B cell (primary cell): ENCODE measurements around the gene PML.

Experiments
- EZH2 ChIP-seq: IDR thresholded peaks from 2 replicates; pipeline ENCODE4 v1.6.1; 2012; ENCODE audit warnings: borderline replicate concordance, low read depth, mild to moderate bottlenecking, moderate library complexity, low read length; ENCODE audit not compliant: insufficient read depth, poor library complexity, severe bottlenecking
- TF ChIP-seq, protein P1 (sequence below): fragments of 200-600 bp; IDR thresholded peaks from one replicate; pipeline ENCODE4 v1.8.0; 2022; ENCODE audit warnings: antibody characterized with exemption, mild to moderate bottlenecking

DNA sequence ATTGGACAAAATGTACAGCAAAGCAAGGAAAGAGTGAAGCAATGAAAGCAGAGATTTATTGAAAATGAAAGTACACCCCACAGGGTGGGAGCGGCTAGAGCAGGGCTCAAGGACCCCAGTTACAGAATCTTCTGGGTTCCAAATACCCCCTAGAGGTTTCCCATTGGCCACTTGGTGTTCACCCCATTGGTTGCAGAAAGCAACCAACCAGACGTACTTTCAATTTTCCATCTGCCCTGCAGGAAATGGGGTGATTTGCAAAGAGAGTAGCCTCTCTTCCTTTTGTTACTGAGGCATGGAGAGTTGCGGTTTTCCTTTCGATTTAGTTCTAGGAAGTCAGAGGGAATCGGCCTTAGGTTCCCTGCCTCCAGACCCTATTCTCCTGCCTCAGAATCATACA lies 2.4 kb downstream of the PML start:
- TF ChIP-seq, protein P1, sequence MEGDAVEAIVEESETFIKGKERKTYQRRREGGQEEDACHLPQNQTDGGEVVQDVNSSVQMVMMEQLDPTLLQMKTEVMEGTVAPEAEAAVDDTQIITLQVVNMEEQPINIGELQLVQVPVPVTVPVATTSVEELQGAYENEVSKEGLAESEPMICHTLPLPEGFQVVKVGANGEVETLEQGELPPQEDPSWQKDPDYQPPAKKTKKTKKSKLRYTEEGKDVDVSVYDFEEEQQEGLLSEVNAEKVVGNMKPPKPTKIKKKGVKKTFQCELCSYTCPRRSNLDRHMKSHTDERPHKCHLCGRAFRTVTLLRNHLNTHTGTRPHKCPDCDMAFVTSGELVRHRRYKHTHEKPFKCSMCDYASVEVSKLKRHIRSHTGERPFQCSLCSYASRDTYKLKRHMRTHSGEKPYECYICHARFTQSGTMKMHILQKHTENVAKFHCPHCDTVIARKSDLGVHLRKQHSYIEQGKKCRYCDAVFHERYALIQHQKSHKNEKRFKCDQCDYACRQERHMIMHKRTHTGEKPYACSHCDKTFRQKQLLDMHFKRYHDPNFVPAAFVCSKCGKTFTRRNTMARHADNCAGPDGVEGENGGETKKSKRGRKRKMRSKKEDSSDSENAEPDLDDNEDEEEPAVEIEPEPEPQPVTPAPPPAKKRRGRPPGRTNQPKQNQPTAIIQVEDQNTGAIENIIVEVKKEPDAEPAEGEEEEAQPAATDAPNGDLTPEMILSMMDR: no peak
- no peak for TF ChIP-seq EZH2
